Testis (tissue), 2 donors: ENCODE results near the gene DCST2.
"Not testable (repeated sequence)": the region's sequence is repeated elsewhere in the genome, so short reads cannot be mapped to it uniquely, and the experiment has no call there.

Experiments
- POLR2A ChIP-seq: fragments of 450-650 bp; IDR thresholded peaks from one replicate; pipeline ENCODE4 v1.6.1; 2017; ENCODE audit warnings: antibody characterized with exemption, mild to moderate bottlenecking, moderate library complexity
- TF ChIP-seq, protein P1 (sequence below), 3 experiments: fragments of 450-650 bp in 2 of 3; fragments of 200-600 bp in 1 of 3; sonication (generic) in 1 of 3; IDR thresholded peaks; one replicate each; pipeline ENCODE4 v1.5.1; 2016 to 2019; ENCODE audit warnings: antibody characterized with exemption in 3 of 3, mild to moderate bottlenecking in 2 of 3, moderate library complexity in 1 of 3

DNA sequence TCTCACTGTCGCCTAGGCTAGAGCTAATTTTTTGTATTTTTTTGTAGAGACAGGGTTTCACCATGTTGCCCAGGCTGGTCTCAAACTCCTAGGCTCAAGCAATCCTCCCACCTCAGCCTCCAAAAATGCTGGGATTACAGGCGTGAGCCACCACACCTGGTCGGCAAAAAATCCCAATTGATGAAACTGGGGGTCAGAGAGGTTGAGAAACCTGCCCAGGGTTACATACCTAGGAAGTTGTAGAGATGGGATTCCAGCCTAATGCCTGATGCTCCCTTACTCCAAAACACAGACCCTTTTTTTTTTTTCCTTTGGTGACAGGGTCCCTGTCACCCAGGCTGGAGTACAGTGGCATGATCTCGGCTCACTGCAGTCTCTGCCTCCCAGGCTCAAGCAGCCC, 46.8 kb downstream of the DCST2 start:
- not testable (repeated sequence) for TF ChIP-seq POLR2A
- TF ChIP-seq, protein P1, sequence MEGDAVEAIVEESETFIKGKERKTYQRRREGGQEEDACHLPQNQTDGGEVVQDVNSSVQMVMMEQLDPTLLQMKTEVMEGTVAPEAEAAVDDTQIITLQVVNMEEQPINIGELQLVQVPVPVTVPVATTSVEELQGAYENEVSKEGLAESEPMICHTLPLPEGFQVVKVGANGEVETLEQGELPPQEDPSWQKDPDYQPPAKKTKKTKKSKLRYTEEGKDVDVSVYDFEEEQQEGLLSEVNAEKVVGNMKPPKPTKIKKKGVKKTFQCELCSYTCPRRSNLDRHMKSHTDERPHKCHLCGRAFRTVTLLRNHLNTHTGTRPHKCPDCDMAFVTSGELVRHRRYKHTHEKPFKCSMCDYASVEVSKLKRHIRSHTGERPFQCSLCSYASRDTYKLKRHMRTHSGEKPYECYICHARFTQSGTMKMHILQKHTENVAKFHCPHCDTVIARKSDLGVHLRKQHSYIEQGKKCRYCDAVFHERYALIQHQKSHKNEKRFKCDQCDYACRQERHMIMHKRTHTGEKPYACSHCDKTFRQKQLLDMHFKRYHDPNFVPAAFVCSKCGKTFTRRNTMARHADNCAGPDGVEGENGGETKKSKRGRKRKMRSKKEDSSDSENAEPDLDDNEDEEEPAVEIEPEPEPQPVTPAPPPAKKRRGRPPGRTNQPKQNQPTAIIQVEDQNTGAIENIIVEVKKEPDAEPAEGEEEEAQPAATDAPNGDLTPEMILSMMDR (IDR thresholded peaks at IDR 0.05): not testable (repeated sequence)
